Cardiac muscle cell (in vitro differentiated cells and primary cell): ENCODE results near the gene AMMECR1L. TPM values are rescaled to one million over a fixed set of nuclear protein-coding genes. Genes with fewer than 3 reads are reported as not detected.

Experiments
- DNase-seq, 2 donors: peaks; one replicate each; pipeline versions ENCODE4 v3.0.0 to v3.0.0-alpha.2; 2010 to 2017; ENCODE audit warnings: low read depth in 1 of 2, low spot score in 1 of 2
- H3K27ac ChIP-seq: fragments of 200-600 bp; sonication (generic); 2 replicates; pipeline ENCODE4 v1.5.1; 2016
- H3K27me3 ChIP-seq: fragments of 200-600 bp; sonication (generic); 2 replicates; pipeline ENCODE4 v1.6.0; 2016; ENCODE audit warnings: control low read depth
- H3K36me3 ChIP-seq: fragments of 200-600 bp; sonication (generic); 2 replicates; pipeline ENCODE4 v1.5.1; 2016; ENCODE audit warnings: control low read depth
- H3K4me1 ChIP-seq: fragments of 200-600 bp; sonication (generic); 2 replicates; pipeline ENCODE4 v1.8.1; 2017; ENCODE audit warnings: low read depth, mild to moderate bottlenecking, mixed run types
- H3K4me3 ChIP-seq: fragments of 200-600 bp; sonication (generic); 2 replicates; pipeline ENCODE4 v1.5.1; 2016; ENCODE audit warnings: mild to moderate bottlenecking
- H3K9me3 ChIP-seq: fragments of 200-600 bp; sonication (generic); 2 replicates; pipeline ENCODE4 v1.5.1; 2017; ENCODE audit warnings: low read depth, mild to moderate bottlenecking, control low read depth
- polyA plus RNA-seq: library from polyadenylated mRNA; unstranded; fragments of >200 nt; fragmentation: Nextera tagmentation; extraction: Ambion mirVana; gene quantifications from 2 replicates; pipeline ENCODE4 v1.2.1, GENCODE V29; 2016
- total RNA-seq: library from RNA; depleted of rRNA; stranded (reverse); fragments of >200 nt; gene quantifications from 2 replicates; pipeline ENCODE4 v1.2.3, GENCODE V29; 2016
- TF ChIP-seq, protein P1 (sequence below): IDR thresholded peaks from 2 replicates; pipeline ENCODE4 v1.5.1; 2012; ENCODE audit warnings: low read depth, mild to moderate bottlenecking, low read length

AMMECR1L gene
- total and polyA plus RNA-seq, 2 experiments from 2014 or later: 6.6 to 10.3 TPM

DNA sequence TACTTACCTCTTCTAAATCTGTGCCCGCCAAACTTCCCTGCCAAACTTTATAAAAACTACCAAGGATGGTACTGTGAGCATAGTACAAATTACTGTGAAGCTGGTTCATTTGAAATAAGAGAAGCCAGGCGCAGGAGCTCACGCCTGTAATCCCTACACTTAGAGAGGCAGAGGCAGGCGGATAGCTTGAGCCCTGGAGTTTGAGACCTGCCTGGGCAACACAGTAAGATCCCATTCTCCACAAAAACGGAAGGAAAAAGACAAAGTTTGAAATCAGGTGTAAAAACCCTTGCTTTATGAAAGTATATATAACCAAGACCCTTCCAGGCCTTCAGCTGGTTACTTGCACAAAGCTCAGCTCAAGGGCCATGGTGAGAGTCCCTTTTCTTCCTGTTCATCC lies 5.9 kb downstream of the AMMECR1L start:
- TF ChIP-seq, protein P1, sequence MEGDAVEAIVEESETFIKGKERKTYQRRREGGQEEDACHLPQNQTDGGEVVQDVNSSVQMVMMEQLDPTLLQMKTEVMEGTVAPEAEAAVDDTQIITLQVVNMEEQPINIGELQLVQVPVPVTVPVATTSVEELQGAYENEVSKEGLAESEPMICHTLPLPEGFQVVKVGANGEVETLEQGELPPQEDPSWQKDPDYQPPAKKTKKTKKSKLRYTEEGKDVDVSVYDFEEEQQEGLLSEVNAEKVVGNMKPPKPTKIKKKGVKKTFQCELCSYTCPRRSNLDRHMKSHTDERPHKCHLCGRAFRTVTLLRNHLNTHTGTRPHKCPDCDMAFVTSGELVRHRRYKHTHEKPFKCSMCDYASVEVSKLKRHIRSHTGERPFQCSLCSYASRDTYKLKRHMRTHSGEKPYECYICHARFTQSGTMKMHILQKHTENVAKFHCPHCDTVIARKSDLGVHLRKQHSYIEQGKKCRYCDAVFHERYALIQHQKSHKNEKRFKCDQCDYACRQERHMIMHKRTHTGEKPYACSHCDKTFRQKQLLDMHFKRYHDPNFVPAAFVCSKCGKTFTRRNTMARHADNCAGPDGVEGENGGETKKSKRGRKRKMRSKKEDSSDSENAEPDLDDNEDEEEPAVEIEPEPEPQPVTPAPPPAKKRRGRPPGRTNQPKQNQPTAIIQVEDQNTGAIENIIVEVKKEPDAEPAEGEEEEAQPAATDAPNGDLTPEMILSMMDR: no peak
- peaks cover 9% of the 10 kb centered on the region for H3K4me1 ChIP-seq
- H3K36me3 ChIP-seq: peaks cover 3% of the 10 kb centered on the region
- no peak overlapping the region for H3K27ac ChIP-seq
- H3K27me3 ChIP-seq: no peaks in the 10 kb centered on the region
- no peaks in the 10 kb centered on the region for H3K9me3 ChIP-seq
- H3K4me3 ChIP-seq: no peak overlapping the region
- no peak for DNase-seq

DNA sequence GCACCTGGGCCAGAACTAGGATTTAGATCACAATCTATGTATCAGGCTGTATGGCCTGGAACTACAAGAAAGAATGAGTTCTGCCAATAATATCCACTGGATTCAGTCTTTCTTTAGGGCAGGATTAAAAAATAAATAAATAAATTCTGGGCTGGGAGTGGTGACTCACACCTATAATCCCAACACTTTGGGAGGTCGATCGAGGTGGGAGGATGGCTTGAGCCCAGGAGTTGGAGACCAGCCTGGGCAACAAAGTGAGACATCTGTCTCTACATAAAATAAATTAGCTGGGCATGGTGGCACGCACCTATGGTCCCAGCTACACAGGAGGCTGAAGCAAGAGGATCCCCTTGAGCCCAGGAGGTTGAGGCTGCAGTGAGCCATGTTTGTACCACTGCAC lies 8.1 kb downstream of the AMMECR1L start:
- peaks cover 6% of the 10 kb centered on the region for H3K4me1 ChIP-seq

DNA sequence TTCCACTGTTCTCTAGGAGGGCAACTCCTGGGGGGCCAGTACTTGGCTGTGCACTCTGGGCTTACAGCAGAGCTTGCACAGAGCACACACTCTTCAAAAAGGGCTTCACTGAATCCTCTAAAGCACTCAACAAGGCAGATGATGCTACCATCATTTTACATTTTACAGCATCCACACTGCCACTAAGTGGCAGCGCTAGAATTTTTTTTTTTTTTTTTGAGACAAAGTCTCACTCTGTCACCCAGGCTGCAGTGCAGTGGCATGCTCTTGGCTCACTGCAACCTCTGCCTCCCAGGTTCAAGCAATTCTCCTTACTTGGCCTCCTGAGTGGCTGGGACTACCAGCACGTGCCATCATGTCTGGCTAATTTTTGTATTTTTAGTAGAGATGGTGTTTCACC lies 8.6 kb downstream of the AMMECR1L start:
- no peaks in the 10 kb centered on the region for H3K9me3 ChIP-seq
- TF ChIP-seq, protein P1: no peak
- H3K36me3 ChIP-seq: peaks cover 9% of the 10 kb centered on the region
- no peak overlapping the region for H3K4me3 ChIP-seq
- no peaks in the 10 kb centered on the region for H3K27me3 ChIP-seq
- no peak for DNase-seq
- H3K4me1 ChIP-seq: peaks cover 6% of the 10 kb centered on the region
- no peak overlapping the region for H3K27ac ChIP-seq

More for the DNA sequence above, 8.1 kb downstream of the AMMECR1L start:
- no peaks in the 10 kb centered on the region for H3K9me3 ChIP-seq
- no peak overlapping the region for H3K27ac ChIP-seq
- TF ChIP-seq, protein P1: no peak
- no peaks in the 10 kb centered on the region for H3K27me3 ChIP-seq
- no peak overlapping the region for H3K4me3 ChIP-seq
- DNase-seq: no peak
- H3K36me3 ChIP-seq: peaks cover 12% of the 10 kb centered on the region

DNA sequence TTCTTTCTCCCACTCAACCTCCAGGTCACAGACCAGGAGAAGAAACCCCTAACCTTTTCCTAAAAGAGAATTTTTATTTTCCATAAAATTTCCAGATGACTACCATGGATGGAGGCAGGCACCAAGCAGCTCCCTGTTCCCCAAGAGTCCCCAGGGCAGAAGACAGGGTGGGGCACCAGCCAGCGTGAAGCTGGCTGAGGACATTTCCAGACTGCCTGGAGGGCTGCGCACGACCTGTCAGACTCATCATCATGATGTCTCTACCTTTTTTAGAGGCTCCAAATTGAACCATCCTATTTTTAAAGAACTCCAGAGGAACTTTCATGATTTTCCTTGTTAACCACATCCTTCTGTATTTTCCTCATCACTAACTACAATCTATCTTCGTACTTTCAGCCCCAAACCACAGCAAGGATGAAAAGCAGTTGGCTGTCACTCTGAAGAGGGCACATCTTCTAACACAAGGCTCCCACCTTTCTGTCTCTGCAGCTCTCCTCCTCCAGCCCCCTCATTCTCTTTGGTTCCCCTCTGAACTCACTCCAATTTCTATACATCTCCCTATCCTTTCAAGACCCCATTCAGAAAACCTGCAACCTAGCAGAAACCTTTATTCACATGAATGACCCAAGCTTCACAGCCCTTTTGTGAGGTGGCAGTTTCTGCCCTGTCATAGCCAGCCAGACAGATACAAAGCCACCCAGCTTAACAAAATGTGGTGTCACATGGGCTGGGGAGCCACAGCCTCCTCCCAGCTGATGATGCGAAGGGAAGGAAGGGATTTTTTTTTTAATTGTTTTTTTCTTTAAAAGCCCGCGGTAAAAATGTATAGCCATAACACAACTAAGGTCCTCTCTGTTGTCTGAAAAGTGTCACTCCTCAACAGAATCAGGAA lies 11.1 kb downstream of the AMMECR1L start:
- Histone ChIP-seq H3K4me3 (no peak overlapping the region), H3K4me1 (peaks cover 3% of the 10 kb centered on the region), H3K36me3 (peaks cover 16% of the 10 kb centered on the region), H3K9me3 (no peaks in the 10 kb centered on the region), H3K27me3 (no peaks in the 10 kb centered on the region), H3K27ac (peak overlapping the region; percentile 10)
- DNase-seq: no peak
- TF ChIP-seq, protein P1: no peak

DNA sequence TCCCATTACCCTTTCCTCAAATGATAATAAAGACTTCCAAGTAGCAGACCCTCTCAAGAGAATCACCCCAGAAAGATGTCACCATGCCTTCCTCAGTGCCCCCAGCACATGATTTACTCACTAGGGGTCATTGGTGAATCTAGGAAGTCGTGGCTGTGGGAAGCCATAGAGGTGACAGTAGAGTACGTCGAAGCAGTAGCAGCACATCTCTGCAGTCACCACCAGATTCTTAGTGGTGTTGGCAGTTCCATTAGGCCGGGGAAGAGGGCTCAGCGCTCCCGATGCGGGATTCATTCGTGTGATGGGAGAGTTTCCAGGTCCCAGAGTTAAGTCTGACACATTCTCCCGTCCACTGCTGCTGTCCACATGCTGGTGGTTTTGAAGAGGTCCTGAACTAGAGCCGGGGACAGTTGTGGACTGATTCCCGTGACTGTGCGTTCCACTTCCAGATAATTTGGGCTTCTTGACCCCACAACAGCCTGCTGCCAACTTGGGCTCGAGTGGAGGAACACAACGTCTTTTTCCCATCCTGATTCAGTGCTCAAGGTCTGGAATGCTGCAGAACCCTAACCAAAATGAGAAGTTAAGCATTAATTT lies 12.0 kb downstream of the AMMECR1L start:
- H3K36me3 ChIP-seq: peaks cover 24% of the 10 kb centered on the region
- H3K9me3 ChIP-seq: no peaks in the 10 kb centered on the region
- H3K4me1 ChIP-seq: peaks cover 3% of the 10 kb centered on the region
- H3K27me3 ChIP-seq: no peaks in the 10 kb centered on the region
- peak overlapping the region; percentile 10 for H3K27ac ChIP-seq
- TF ChIP-seq, protein P1: no peak
- peak in 1 of 2 donors; percentile 24 for DNase-seq
- H3K4me3 ChIP-seq: no peak overlapping the region
